GM23338 (cell line): ENCODE data around the gene CNTROB. TPM values are rescaled to one million over a fixed set of nuclear protein-coding genes. Genes with fewer than 3 reads are reported as not detected.

ENCODE experiments used
- ATAC-seq: fragments of 200-7000 bp; cut with Tn5 transposase; 3 replicates; pipeline ENCODE4 v1.9.1; 2020
- DNase-seq: peaks from one replicate; pipeline ENCODE4 v3.0.0-alpha.2; 2015; ENCODE audit warnings: low spot score
- H2AFZ ChIP-seq: fragments of 200-600 bp; sonication (generic); 2 replicates; pipeline ENCODE4 v1.8.0; 2016; ENCODE audit warnings: antibody characterized with exemption, mild to moderate bottlenecking, moderate library complexity
- H3F3A ChIP-seq: fragments of 200-600 bp; sonication (generic); replicated peaks from 2 replicates; pipeline ENCODE4 v1.8.0; 2017; ENCODE audit warnings: antibody characterized with exemption, mixed run types, low read depth
- H3K27ac ChIP-seq: fragments of 200-600 bp; sonication (generic); 2 replicates; pipeline ENCODE4 v1.6.1; 2016; ENCODE audit warnings: low read depth
- H3K27me3 ChIP-seq: fragments of 200-600 bp; sonication (generic); 2 replicates; pipeline ENCODE4 v1.8.0; 2016; ENCODE audit warnings: mild to moderate bottlenecking, mixed run types, moderate library complexity; ENCODE audit not compliant: insufficient read depth
- H3K36me3 ChIP-seq: fragments of 200-600 bp; sonication (generic); 2 replicates; pipeline ENCODE4 v1.8.0; 2016; ENCODE audit warnings: mild to moderate bottlenecking; ENCODE audit not compliant: insufficient read depth
- H3K4me1 ChIP-seq: fragments of 200-600 bp; sonication (generic); 2 replicates; pipeline ENCODE4 v1.8.0; 2016; ENCODE audit warnings: mild to moderate bottlenecking, moderate library complexity; ENCODE audit not compliant: insufficient read depth
- H3K4me2 ChIP-seq: fragments of 200-600 bp; sonication (generic); 2 replicates; pipeline ENCODE4 v1.7.1; 2017; ENCODE audit warnings: mixed run types
- H3K4me3 ChIP-seq: fragments of 200-600 bp; sonication (generic); 2 replicates; pipeline ENCODE4 v1.6.1; 2016; ENCODE audit warnings: mixed run types
- H3K79me2 ChIP-seq: fragments of 200-600 bp; sonication (generic); replicated peaks from 2 replicates; pipeline ENCODE4 v1.8.0; 2017; ENCODE audit warnings: mild to moderate bottlenecking; ENCODE audit not compliant: insufficient read depth
- H3K9me2 ChIP-seq: fragments of 200-600 bp; sonication (generic); 2 replicates; pipeline ENCODE4 v1.8.0; 2017; ENCODE audit not compliant: insufficient read depth
- H4K20me1 ChIP-seq: fragments of 200-600 bp; sonication (generic); replicated peaks from 2 replicates; pipeline ENCODE4 v1.8.0; 2017; ENCODE audit warnings: mild to moderate bottlenecking; ENCODE audit not compliant: insufficient read depth
- H3K27ac Mint-ChIP-seq: 2 replicates; pipeline ENCODE4 v1.8.0; 2020; ENCODE audit warnings: inconsistent platforms, mild to moderate bottlenecking, moderate library complexity, mixed read lengths
- H3K27me3 Mint-ChIP-seq: 3 replicates; pipeline ENCODE4 v1.8.0; 2022; ENCODE audit warnings: low read depth, mild to moderate bottlenecking, moderate library complexity, mixed read lengths, inconsistent platforms; ENCODE audit not compliant: insufficient read depth, poor library complexity
- H3K36me3 Mint-ChIP-seq: 3 replicates; pipeline ENCODE4 v1.8.0; 2021; ENCODE audit warnings: low read depth, mild to moderate bottlenecking, inconsistent platforms, moderate library complexity, mixed read lengths
- H3K4me1 Mint-ChIP-seq: 3 replicates; pipeline ENCODE4 v1.8.0; 2020; ENCODE audit warnings: mild to moderate bottlenecking, inconsistent platforms, mixed read lengths
- H3K4me3 Mint-ChIP-seq: 3 replicates; pipeline ENCODE4 v1.8.0; 2021; ENCODE audit warnings: moderate library complexity, mild to moderate bottlenecking, inconsistent platforms, mixed read lengths
- H3K9me3 Mint-ChIP-seq: 3 replicates; pipeline ENCODE4 v1.8.0; 2020; ENCODE audit warnings: moderate library complexity, mild to moderate bottlenecking, inconsistent platforms, mixed read lengths
- CREB1 ChIP-seq: fragments of 250-450 bp; sonication (Bioruptor Pico); IDR thresholded peaks from 2 replicates; pipeline ENCODE4 v1.5.0; 2020; ENCODE audit warnings: low read depth, mild to moderate bottlenecking, moderate library complexity
- ETS1 ChIP-seq: IDR thresholded peaks from 2 replicates; pipeline ENCODE4 v1.6.1; 2016; ENCODE audit warnings: antibody characterized with exemption
- EZH2 ChIP-seq: fragments of 200-600 bp; sonication (generic); IDR thresholded peaks from one replicate; pipeline ENCODE4 v1.8.0; 2017; ENCODE audit warnings: antibody characterized with exemption, mild to moderate bottlenecking, low read depth; ENCODE audit not compliant: unreplicated experiment
- EZH2phosphoT487 ChIP-seq: fragments of 200-600 bp; sonication (generic); IDR thresholded peaks from one replicate; pipeline ENCODE4 v1.8.1; 2018; ENCODE audit warnings: antibody characterized with exemption; ENCODE audit not compliant: unreplicated experiment
- NANOG ChIP-seq: IDR thresholded peaks from 2 replicates; pipeline ENCODE4 v1.6.1; 2016; ENCODE audit warnings: antibody characterized with exemption, borderline replicate concordance
- REST ChIP-seq: IDR thresholded peaks from one replicate; pipeline ENCODE4 v1.6.1; 2018; ENCODE audit warnings: antibody characterized with exemption; ENCODE audit not compliant: unreplicated experiment
- STAT1 ChIP-seq: IDR thresholded peaks from one replicate; pipeline ENCODE4 v1.6.1; 2016; ENCODE audit warnings: antibody characterized with exemption; ENCODE audit not compliant: unreplicated experiment
- ZNF114 ChIP-seq: fragments of 250-450 bp; sonication (Bioruptor Pico); IDR thresholded peaks from 2 replicates; pipeline ENCODE4 v1.5.0; 2020; ENCODE audit warnings: mild to moderate bottlenecking, moderate library complexity
- polyA plus RNA-seq: library from polyadenylated mRNA; unstranded; fragments of >200 nt; fragmentation: Nextera tagmentation; extraction: Ambion mirVana; gene quantifications from 2 replicates; pipeline ENCODE4 v1.2.1, GENCODE V29; 2016
- total RNA-seq: library from RNA; depleted of rRNA; stranded (reverse); fragments of >200 nt; shearing (Covaris generic); gene quantifications from 2 replicates; pipeline ENCODE4 v1.2.3, GENCODE V29; 2014

CNTROB gene
- total and polyA plus RNA-seq, 2 experiments from 2014 or later: 16.3 to 18.5 TPM

GRCh38 chr17:7947651-7948050 lies 15.6 kb downstream of the CNTROB start (continued):
- TF ChIP-seq REST (no peak), EZH2 (no peak)

GRCh38 chr17:7950578-7950977 lies 18.6 kb downstream of the CNTROB start:
- Histone ChIP-seq H3K27ac (no peak overlapping the region), H3K4me2 (no peak overlapping the region), H4K20me1 (no peaks in the 10 kb centered on the region; the same call in 1 of the 2 replicates), H3K4me1 (no peaks in the 10 kb centered on the region), H3K9me2 (no peaks in the 10 kb centered on the region), H3K79me2 (no peaks in the 10 kb centered on the region), H3K27me3 (no peaks in the 10 kb centered on the region), H3K4me3 (no peak overlapping the region), H3F3A (no peaks in the 10 kb centered on the region), H3K36me3 (peaks cover 3% of the 10 kb centered on the region; the same call in 1 of the 2 replicates), H2AFZ (no peak overlapping the region)
- Mint-ChIP-seq H3K27ac (no peak overlapping the region), H3K9me3 (no peaks in the 10 kb centered on the region), H3K36me3 (peaks cover 39% of the 10 kb centered on the region), H3K27me3 (peaks cover 2% of the 10 kb centered on the region), H3K4me1 (no peaks in the 10 kb centered on the region), H3K4me3 (no peak overlapping the region)
- no peak for ATAC-seq
- no peak for DNase-seq
- TF ChIP-seq EZH2phosphoT487: no peak
- TF ChIP-seq ZNF114 (CRISPR knock-in tag): no peak

GRCh38 chr17:7951143-7951792 lies 19.3 kb downstream of the CNTROB start:
- Histone ChIP-seq H4K20me1 (no peaks in the 10 kb centered on the region; the same call in 1 of the 2 replicates), H3K27ac (no peak overlapping the region), H3K9me2 (no peaks in the 10 kb centered on the region), H3K36me3 (peaks cover 3% of the 10 kb centered on the region; the same call in 1 of the 2 replicates), H3K4me1 (no peaks in the 10 kb centered on the region), H3K4me3 (no peak overlapping the region), H3K4me2 (no peak overlapping the region), H2AFZ (no peak overlapping the region), H3K79me2 (no peaks in the 10 kb centered on the region), H3F3A (no peaks in the 10 kb centered on the region), H3K27me3 (no peaks in the 10 kb centered on the region)
- H3K36me3 Mint-ChIP-seq: peaks cover 32% of the 10 kb centered on the region
- H3K9me3 Mint-ChIP-seq: no peaks in the 10 kb centered on the region
- no peak overlapping the region for H3K4me3 Mint-ChIP-seq
- ATAC-seq (no peak), DNase-seq (no peak)
- no peak overlapping the region for H3K27ac Mint-ChIP-seq
- peaks cover under 1% of the 10 kb centered on the region for H3K27me3 Mint-ChIP-seq
- no peaks in the 10 kb centered on the region for H3K4me1 Mint-ChIP-seq
- no peak for TF ChIP-seq REST
- TF ChIP-seq CREB1 (CRISPR knock-in tag): no peak
- no peak for TF ChIP-seq ETS1
- TF ChIP-seq NANOG: no peak
- TF ChIP-seq STAT1: no peak
